ENCODE measurements around the gene ELAVL2. TPM values are rescaled to one million over a fixed set of nuclear protein-coding genes. Genes with fewer than 3 reads are reported as not detected.

ELAVL2 gene
- polyA plus RNA-seq, 2 of the 4 experiments (the other 2 are of a cell fraction): 0.03 to 0.13 TPM

DNA sequence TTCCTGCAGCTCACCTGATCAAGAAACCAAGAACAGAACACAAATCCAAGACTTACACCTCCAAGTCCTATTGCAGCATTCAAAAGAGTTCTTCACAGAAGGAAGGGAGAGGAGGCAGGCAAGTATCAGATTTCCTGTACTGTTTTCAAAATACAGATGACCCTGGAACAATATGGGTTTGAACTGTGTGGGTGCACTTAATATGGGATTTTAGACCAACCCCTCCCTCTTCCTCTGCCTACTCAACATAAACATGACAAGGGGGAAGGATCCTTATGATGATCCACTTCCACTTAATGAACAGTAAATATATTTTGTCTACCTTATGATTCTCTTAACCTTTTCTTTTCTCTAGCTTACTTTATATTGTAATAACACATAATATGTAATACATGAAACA lies 104.6 kb downstream of the ELAVL2 start:
- ChIA-PET CTCF (no interaction called here), POLR2A (no interaction called here)
- H3K4me2 ChIP-seq: no peak overlapping the region
- no peaks in the 10 kb centered on the region for H3K9me3 ChIP-seq
- ATAC-seq (no peak), DNase-seq (ENCODE audit: low read depth in 1 of 2, low spot score in 1 of 2) (no peak), FAIRE-seq (no peak)
- TF ChIP-seq, protein P1, sequence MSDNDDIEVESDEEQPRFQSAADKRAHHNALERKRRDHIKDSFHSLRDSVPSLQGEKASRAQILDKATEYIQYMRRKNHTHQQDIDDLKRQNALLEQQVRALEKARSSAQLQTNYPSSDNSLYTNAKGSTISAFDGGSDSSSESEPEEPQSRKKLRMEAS (IDR thresholded peaks at IDR 0.05): no peak
- no peak for TF ChIP-seq MAFK (IDR thresholded peaks at IDR 0.05; ENCODE audit: partially characterized antibody)
- no peak for TF ChIP-seq ZFP36 (IDR thresholded peaks at IDR 0.05; ENCODE audit: borderline replicate concordance, partially characterized antibody)
- no peak for TF ChIP-seq BHLHE40 (IDR thresholded peaks at IDR 0.05; ENCODE audit: low read depth, low read length)
- TF ChIP-seq RCOR1 (IDR thresholded peaks at IDR 0.05; ENCODE audit: low read depth, low read length): no peak
- no peak for TF ChIP-seq SREBF2 (IDR thresholded peaks at IDR 0.05)
- TF ChIP-seq, protein P2, sequence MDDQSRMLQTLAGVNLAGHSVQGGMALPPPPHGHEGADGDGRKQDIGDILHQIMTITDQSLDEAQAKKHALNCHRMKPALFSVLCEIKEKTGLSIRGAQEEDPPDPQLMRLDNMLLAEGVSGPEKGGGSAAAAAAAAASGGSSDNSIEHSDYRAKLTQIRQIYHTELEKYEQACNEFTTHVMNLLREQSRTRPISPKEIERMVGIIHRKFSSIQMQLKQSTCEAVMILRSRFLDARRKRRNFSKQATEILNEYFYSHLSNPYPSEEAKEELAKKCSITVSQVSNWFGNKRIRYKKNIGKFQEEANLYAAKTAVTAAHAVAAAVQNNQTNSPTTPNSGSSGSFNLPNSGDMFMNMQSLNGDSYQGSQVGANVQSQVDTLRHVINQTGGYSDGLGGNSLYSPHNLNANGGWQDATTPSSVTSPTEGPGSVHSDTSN (IDR thresholded peaks at IDR 0.05): no peak
- no peak for TF ChIP-seq HOXB5 (CRISPR knock-in tag; IDR thresholded peaks at IDR 0.05)
- no peak for TF ChIP-seq FOSL2 (IDR thresholded peaks at IDR 0.05)
- no peak for TF ChIP-seq FOSL2 (CRISPR knock-in tag; IDR thresholded peaks at IDR 0.05)
- TF ChIP-seq, protein P3, sequence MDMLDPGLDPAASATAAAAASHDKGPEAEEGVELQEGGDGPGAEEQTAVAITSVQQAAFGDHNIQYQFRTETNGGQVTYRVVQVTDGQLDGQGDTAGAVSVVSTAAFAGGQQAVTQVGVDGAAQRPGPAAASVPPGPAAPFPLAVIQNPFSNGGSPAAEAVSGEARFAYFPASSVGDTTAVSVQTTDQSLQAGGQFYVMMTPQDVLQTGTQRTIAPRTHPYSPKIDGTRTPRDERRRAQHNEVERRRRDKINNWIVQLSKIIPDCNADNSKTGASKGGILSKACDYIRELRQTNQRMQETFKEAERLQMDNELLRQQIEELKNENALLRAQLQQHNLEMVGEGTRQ (IDR thresholded peaks at IDR 0.05): no peak
- TF ChIP-seq CHD2 (IDR thresholded peaks at IDR 0.05; ENCODE audit: low read length, partially characterized antibody): no peak
- TF ChIP-seq FOXS1 (CRISPR knock-in tag; IDR thresholded peaks at IDR 0.05): no peak
- TF ChIP-seq, protein P4, sequence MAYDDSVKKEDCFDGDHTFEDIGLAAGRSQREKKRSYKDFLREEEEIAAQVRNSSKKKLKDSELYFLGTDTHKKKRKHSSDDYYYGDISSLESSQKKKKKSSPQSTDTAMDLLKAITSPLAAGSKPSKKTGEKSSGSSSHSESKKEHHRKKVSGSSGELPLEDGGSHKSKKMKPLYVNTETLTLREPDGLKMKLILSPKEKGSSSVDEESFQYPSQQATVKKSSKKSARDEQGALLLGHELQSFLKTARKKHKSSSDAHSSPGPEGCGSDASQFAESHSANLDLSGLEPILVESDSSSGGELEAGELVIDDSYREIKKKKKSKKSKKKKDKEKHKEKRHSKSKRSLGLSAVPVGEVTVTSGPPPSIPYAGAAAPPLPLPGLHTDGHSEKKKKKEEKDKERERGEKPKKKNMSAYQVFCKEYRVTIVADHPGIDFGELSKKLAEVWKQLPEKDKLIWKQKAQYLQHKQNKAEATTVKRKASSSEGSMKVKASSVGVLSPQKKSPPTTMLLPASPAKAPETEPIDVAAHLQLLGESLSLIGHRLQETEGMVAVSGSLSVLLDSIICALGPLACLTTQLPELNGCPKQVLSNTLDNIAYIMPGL (CRISPR knock-in tag; IDR thresholded peaks at IDR 0.05; ENCODE audit: borderline replicate concordance): no peak
- no peak for TF ChIP-seq RAD21 (conservative IDR thresholded peaks at IDR 0.05 in 1 of 2, IDR thresholded peaks at IDR 0.05 in 1 of 2)
- TF ChIP-seq NR3C1 (IDR thresholded peaks at IDR 0.05): no peak
- no peak for TF ChIP-seq POLR2A (IDR thresholded peaks at IDR 0.05; ENCODE audit: low read length)
- no peak for TF ChIP-seq HOXA7 (CRISPR knock-in tag; IDR thresholded peaks at IDR 0.05)
- TF ChIP-seq HOXB13 (CRISPR knock-in tag; IDR thresholded peaks at IDR 0.05; ENCODE audit: low read depth): no peak
- H3K27ac ChIP-seq: no peak overlapping the region
- no peaks in the 10 kb centered on the region for H3K4me1 ChIP-seq
- H3K4me3 ChIP-seq: no peak overlapping the region

DNA sequence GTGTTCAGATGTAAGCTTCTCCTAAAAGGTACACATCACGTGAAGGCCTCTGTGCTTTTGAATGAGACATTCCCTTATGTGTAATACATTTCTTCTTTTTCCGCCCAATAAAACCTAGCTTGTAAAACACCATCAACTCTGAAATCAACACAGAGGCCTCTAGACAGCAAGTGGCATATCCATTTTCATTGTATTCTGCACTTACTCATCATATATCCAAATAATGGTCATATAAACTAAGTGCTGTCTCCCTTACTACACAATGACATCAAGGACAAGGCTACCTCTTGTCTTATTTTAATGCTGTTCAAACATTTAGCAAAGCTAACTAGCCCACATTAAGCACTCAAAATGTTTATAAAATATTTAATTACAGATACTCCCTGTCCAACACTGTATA lies 108.5 kb downstream of the ELAVL2 start:
- FAIRE-seq (no peak), ATAC-seq (no peak)
- TF ChIP-seq HOXA7 (CRISPR knock-in tag; IDR thresholded peaks at IDR 0.05) (no peak), CHD4 (IDR thresholded peaks at IDR 0.05; ENCODE audit: borderline replicate concordance) (no peak), CEBPB (IDR thresholded peaks at IDR 0.05) (no peak), PHF8 (IDR thresholded peaks at IDR 0.05; ENCODE audit: borderline replicate concordance, low read depth) (no peak), RARB (CRISPR knock-in tag; IDR thresholded peaks at IDR 0.05) (no peak), HEYL (CRISPR knock-in tag; IDR thresholded peaks at IDR 0.05) (no peak), ESRRA (IDR thresholded peaks at IDR 0.05; ENCODE audit: borderline replicate concordance, low read length) (no peak), POLR2A (IDR thresholded peaks at IDR 0.05; ENCODE audit: low read length) (no peak), EP300 (IDR thresholded peaks at IDR 0.05) (no peak), NFE2L2 (conservative IDR thresholded peaks at IDR 0.05; ENCODE audit: low read length) (no peak), MAZ (IDR thresholded peaks at IDR 0.05; ENCODE audit: borderline replicate concordance, low read depth, low read length) (no peak), JUNB (IDR thresholded peaks at IDR 0.05) (no peak), EHMT2 (IDR thresholded peaks at IDR 0.05; ENCODE audit: low read depth) (no peak), CHD2 (IDR thresholded peaks at IDR 0.05; ENCODE audit: low read length, partially characterized antibody) (no peak), MYC (IDR thresholded peaks at IDR 0.05; ENCODE audit: borderline replicate concordance, low read length) (no peak)
- TF ChIP-seq, protein P1 (IDR thresholded peaks at IDR 0.05): no peak
- TF ChIP-seq, protein P2 (IDR thresholded peaks at IDR 0.05): no peak
- TF ChIP-seq, protein P3 (IDR thresholded peaks at IDR 0.05): no peak
- TF ChIP-seq, protein P4 (CRISPR knock-in tag; IDR thresholded peaks at IDR 0.05; ENCODE audit: borderline replicate concordance): no peak

More for the DNA sequence above, 108.5 kb downstream of the ELAVL2 start:
- Histone ChIP-seq H3K27ac (no peak overlapping the region), H3K4me3 (no peak overlapping the region), H3K4me2 (no peak overlapping the region), H3K9me3 (no peaks in the 10 kb centered on the region), H3K4me1 (no peaks in the 10 kb centered on the region)
- WGBS (ENCODE audit: missing lambda C conversion rate): 1% methylated on average over 2 of the region's 2 CpGs
- POLR2A ChIA-PET: no interaction called here
- CTCF ChIA-PET: interaction anchor here (1.0 kb wide), 1 partner anchor 46 kb away, joined by 3 read pairs; no protein-coding TSS in a partner anchor
- DNase-seq (ENCODE audit: low read depth in 1 of 2, low spot score in 1 of 2): no peak
